Putamen (tissue), 1 donor: Measurements from ENCODE around the gene CYP4Z1.
"Not testable (repeated sequence)": the region's sequence is repeated elsewhere in the genome, so short reads cannot be mapped to it uniquely, and the experiment has no call there.

Experiments used
- DNase-seq: peaks from one replicate; pipeline ENCODE4 v3.0.0-alpha.2; 2016; ENCODE audit warnings: low spot score

Gene CYP4Z1

GRCh38 chr1:47067097-47067594 is at the start of gene CYP4Z1:
TSS of gene CYP4Z1 (plus strand) at chr1:47067231. CDS start at chr1:47067491, 260 bp downstream.
- no peak for DNase-seq

GRCh38 chr1:47021070-47021469 is 46.0 kb upstream of the CYP4Z1 start:
- DNase-seq, result no peak

GRCh38 chr1:47023268-47024140 is 43.5 kb upstream of the CYP4Z1 start, which contains the start of gene CYP4X1:
TSS of gene CYP4X1 (plus strand) at chr1:47023669. CDS start at chr1:47023818, 149 bp downstream.
- peak; percentile 39 for DNase-seq

GRCh38 chr1:47024141-47024801 is 42.8 kb upstream of the CYP4Z1 start:
- no peak for DNase-seq

- no peak for DNase-seq
These were observed 36.7 kb upstream of the CYP4Z1 start for GRCh38 chr1:47030170-47030805.

GRCh38 chr1:47031059-47031458 is 36.0 kb upstream of the CYP4Z1 start:
- DNase-seq, result no peak

- DNase-seq, result no peak
These were observed 35.4 kb upstream of the CYP4Z1 start for GRCh38 chr1:47031585-47031984.

- no peak for DNase-seq
These were observed 30.3 kb upstream of the CYP4Z1 start for GRCh38 chr1:47036764-47037163.

- no peak for DNase-seq
These were observed 7.7 kb upstream of the CYP4Z1 start for GRCh38 chr1:47059376-47059775.

- DNase-seq, result not testable (repeated sequence)
These were observed 2.0 kb downstream of the CYP4Z1 start for GRCh38 chr1:47069080-47069479.

GRCh38 chr1:47069509-47069908 is 2.5 kb downstream of the CYP4Z1 start:
- DNase-seq, result not testable (repeated sequence)

- not testable (repeated sequence) for DNase-seq
These were observed 22.3 kb downstream of the CYP4Z1 start for GRCh38 chr1:47089356-47089755.

- not testable (repeated sequence) for DNase-seq
These were observed 24.4 kb downstream of the CYP4Z1 start for GRCh38 chr1:47091476-47091875.

GRCh38 chr1:47104816-47105215 is 37.8 kb downstream of the CYP4Z1 start:
- DNase-seq, result no peak

- DNase-seq, result no peak
These were observed 39.8 kb downstream of the CYP4Z1 start for GRCh38 chr1:47106792-47107191.

GRCh38 chr1:47107851-47108574 is 41.0 kb downstream of the CYP4Z1 start:
- not testable (repeated sequence) for DNase-seq

GRCh38 chr1:47109482-47109881 is 42.5 kb downstream of the CYP4Z1 start:
- not testable (repeated sequence) for DNase-seq

GRCh38 chr1:47113178-47113577 is 46.1 kb downstream of the CYP4Z1 start:
- DNase-seq, result no peak

GRCh38 chr1:47121039-47121438 is 54.0 kb downstream of the CYP4Z1 start:
- not testable (repeated sequence) for DNase-seq

GRCh38 chr1:47124834-47125233 is 57.8 kb downstream of the CYP4Z1 start:
- DNase-seq, result not testable (repeated sequence)

- not testable (repeated sequence) for DNase-seq
These were observed 60.0 kb downstream of the CYP4Z1 start for GRCh38 chr1:47126997-47127396.

GRCh38 chr1:47128221-47128620 is 61.2 kb downstream of the CYP4Z1 start:
- DNase-seq, result no peak
